ENCODE data around the gene WDR53. TPM values are rescaled to one million over a fixed set of nuclear protein-coding genes. Genes with fewer than 3 reads are reported as not detected.

Gene WDR53
- polyA plus RNA-seq, 1 donor from 2014 or later: 4.3 TPM

- no peak overlapping the region for H2AFZ ChIP-seq (ENCODE audit: low read depth, low read length)
- no peaks in the 10 kb centered on the region for H4K20me1 ChIP-seq (ENCODE audit: insufficient read depth)
- no peaks in the 10 kb centered on the region for H3K9me2 ChIP-seq (ENCODE audit: insufficient read depth, low read length)
- H3K9me3 ChIP-seq (ENCODE audit: low read length): no peaks in the 10 kb centered on the region
- H3K36me3 ChIP-seq (ENCODE audit: insufficient read depth, low read length): no peaks in the 10 kb centered on the region
- no peak overlapping the region for H3K27ac ChIP-seq (ENCODE audit: low read length)
- H3K27me3 ChIP-seq (ENCODE audit: insufficient read depth, low read depth, low read length): no peaks in the 10 kb centered on the region
- H3K4me2 ChIP-seq (ENCODE audit: low read length): no peak overlapping the region
- no peak for TF ChIP-seq EP300 (conservative IDR thresholded peaks at IDR 0.05; ENCODE audit: poor library complexity, severe bottlenecking)
- no peak for TF ChIP-seq CTCF (IDR thresholded peaks at IDR 0.05; ENCODE audit: poor library complexity, severe bottlenecking)
- TF ChIP-seq POLR2AphosphoS5 (IDR thresholded peaks at IDR 0.05): no peak
- no peak for TF ChIP-seq RAD21 (conservative IDR thresholded peaks at IDR 0.05)
- no peak for TF ChIP-seq SMC3 (conservative IDR thresholded peaks at IDR 0.05; ENCODE audit: poor library complexity)
- no peak for TF ChIP-seq TAF1 (IDR thresholded peaks at IDR 0.05; ENCODE audit: low read depth)
- TF ChIP-seq MXI1 (conservative IDR thresholded peaks at IDR 0.05; ENCODE audit: poor library complexity, severe bottlenecking): no peak
- no peak for TF ChIP-seq EZH2 (IDR thresholded peaks at IDR 0.05; ENCODE audit: borderline replicate concordance, insufficient read depth, low read length, poor library complexity, severe bottlenecking)
- no peak for TF ChIP-seq REST (IDR thresholded peaks at IDR 0.05; ENCODE audit: borderline replicate concordance)
- peaks cover 4% of the 10 kb centered on the region for H3K79me2 ChIP-seq (replicated peaks; ENCODE audit: insufficient read depth, low read length)
- no peak overlapping the region for H3K9ac ChIP-seq (ENCODE audit: low read length)
- H3F3A ChIP-seq (ENCODE audit: insufficient read depth, low read length, poor library complexity, severe bottlenecking): no peaks in the 10 kb centered on the region
- H3K4me3 ChIP-seq (ENCODE audit: low read length): no peak overlapping the region
These were observed 61.7 kb downstream of the WDR53 start for GRCh38 chr3:196506687-196507086.

GRCh38 chr3:196504556-196504955 lies 63.8 kb downstream of the WDR53 start:
- no peak overlapping the region for H2AFZ ChIP-seq (ENCODE audit: low read depth, low read length)

More at GRCh38 chr3:196504556-196504955, 63.8 kb downstream of the WDR53 start:
- no peaks in the 10 kb centered on the region for H3K9me3 ChIP-seq (ENCODE audit: low read length)
- no peak overlapping the region for H3K9ac ChIP-seq (ENCODE audit: low read length)
- no peak overlapping the region for H3K4me3 ChIP-seq (ENCODE audit: low read length)
- no peaks in the 10 kb centered on the region for H3K9me2 ChIP-seq (ENCODE audit: insufficient read depth, low read length)
- H3K27me3 ChIP-seq (ENCODE audit: insufficient read depth, low read depth, low read length): no peaks in the 10 kb centered on the region
- no peaks in the 10 kb centered on the region for H4K20me1 ChIP-seq (ENCODE audit: insufficient read depth)
- peaks cover 25% of the 10 kb centered on the region for H3K79me2 ChIP-seq (replicated peaks; ENCODE audit: insufficient read depth, low read length)
- no peak overlapping the region for H3K27ac ChIP-seq (ENCODE audit: low read length)
- H3K36me3 ChIP-seq (ENCODE audit: insufficient read depth, low read length): no peaks in the 10 kb centered on the region
- no peak for TF ChIP-seq TAF1 (IDR thresholded peaks at IDR 0.05; ENCODE audit: low read depth)
- TF ChIP-seq EP300 (conservative IDR thresholded peaks at IDR 0.05; ENCODE audit: poor library complexity, severe bottlenecking): no peak
- no peak for TF ChIP-seq MXI1 (conservative IDR thresholded peaks at IDR 0.05; ENCODE audit: poor library complexity, severe bottlenecking)
- no peak for TF ChIP-seq POLR2AphosphoS5 (IDR thresholded peaks at IDR 0.05)
- no peak for TF ChIP-seq EZH2 (IDR thresholded peaks at IDR 0.05; ENCODE audit: borderline replicate concordance, insufficient read depth, low read length, poor library complexity, severe bottlenecking)
- no peak for TF ChIP-seq RAD21 (conservative IDR thresholded peaks at IDR 0.05)
- TF ChIP-seq SMC3 (conservative IDR thresholded peaks at IDR 0.05; ENCODE audit: poor library complexity): no peak
- no peak for TF ChIP-seq CTCF (IDR thresholded peaks at IDR 0.05; ENCODE audit: poor library complexity, severe bottlenecking)
- TF ChIP-seq REST (IDR thresholded peaks at IDR 0.05; ENCODE audit: borderline replicate concordance): no peak
- H3F3A ChIP-seq (ENCODE audit: insufficient read depth, low read length, poor library complexity, severe bottlenecking): no peaks in the 10 kb centered on the region
- H3K4me2 ChIP-seq (ENCODE audit: low read length): no peak overlapping the region
